HG03558 (cell line): ENCODE results near the gene OSBPL2.

ENCODE experiments used
- ATAC-seq: cut with Tn5 transposase; IDR thresholded peaks from one replicate; pipeline ENCODE4 v1.9.1; 2021; ENCODE audit warnings: moderate number of reproducible peaks; ENCODE audit not compliant: unreplicated experiment; ENCODE audit errors: extremely low read depth

The OSBPL2 gene

DNA sequence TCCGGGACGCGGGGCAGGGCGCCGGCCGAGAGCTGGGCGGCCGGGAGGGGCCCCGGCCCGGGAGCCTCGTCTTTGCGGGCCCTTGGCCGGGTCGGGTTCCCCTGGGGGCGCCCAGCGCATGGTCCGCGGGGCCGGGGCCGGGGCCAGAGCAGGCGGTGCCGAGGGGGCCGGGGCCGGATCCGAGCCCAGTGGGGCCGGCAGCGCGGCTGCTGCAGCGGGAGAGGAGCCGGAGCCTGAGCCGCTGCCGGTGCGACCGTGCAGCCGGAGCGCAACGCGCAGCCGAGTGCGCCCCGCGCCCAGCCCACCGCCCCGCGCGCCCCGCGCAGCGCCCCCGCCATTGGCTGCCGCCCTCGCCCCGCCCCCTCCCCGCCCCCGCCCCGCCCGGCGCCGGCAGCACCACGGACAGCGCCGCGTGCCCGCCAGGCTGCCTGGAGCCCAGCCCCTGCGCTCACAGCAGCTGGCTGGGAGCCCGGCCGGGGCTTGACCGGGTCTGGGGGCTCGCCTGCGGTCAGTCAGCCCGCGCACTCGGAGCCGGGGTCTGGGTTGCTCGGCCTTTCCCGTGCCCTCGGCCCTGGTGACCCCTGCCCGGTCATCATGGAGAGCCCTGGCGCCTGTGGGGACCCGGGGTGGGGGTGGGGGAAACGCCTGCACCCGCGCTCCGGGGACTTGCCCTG lies 18.2 kb upstream of the OSBPL2 start, which contains the start of gene HRH3:
TSS of gene HRH3 (minus strand) at position 287 of the 674 bp plus-strand sequence. CDS start 308 bp downstream, outside the sequence.
- no peak for ATAC-seq

DNA sequence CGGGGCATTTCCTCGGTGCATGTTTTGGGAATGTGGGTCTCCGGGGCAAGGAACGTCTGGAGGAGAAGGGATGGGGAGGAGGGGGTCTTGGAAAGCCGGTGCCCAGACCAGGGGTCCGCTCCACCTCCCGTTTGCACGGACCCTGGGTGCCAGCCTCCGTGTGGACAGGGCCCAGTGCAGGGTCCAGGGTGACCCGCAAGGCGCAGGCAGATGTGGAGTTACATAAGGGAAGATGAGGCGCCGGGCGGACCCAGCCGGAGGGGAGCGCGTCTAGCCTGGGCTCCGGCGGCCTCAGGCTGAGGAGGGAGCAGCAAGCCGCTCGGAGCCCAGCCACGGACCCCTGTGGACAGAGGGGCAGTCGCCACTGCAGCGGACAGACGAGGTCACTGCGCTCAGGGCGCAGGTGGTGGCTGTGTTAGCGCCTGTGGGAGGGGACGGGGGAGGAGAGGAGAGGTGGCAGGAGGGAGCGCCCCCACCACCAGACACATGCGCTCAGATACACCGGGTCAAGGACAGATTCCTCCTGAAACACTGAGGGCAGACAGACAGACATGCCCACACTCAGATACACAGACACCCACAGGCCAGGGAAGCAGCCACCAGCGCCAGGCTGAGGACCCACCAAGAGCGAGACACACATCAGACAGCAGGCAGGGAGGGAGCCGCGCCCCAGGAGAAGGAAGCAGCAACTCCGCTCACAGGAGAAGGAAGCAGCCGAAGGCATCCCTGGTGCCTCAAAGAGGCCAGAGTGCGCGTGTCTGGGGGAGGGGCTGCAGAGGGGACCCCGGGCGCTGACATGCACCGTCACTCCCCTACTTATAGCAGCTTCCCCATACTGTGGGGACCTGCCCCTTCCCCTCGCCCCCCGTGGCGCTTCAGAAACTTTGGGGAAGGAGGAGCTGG lies 17.4 kb upstream of the OSBPL2 start:
- no peak for ATAC-seq

DNA sequence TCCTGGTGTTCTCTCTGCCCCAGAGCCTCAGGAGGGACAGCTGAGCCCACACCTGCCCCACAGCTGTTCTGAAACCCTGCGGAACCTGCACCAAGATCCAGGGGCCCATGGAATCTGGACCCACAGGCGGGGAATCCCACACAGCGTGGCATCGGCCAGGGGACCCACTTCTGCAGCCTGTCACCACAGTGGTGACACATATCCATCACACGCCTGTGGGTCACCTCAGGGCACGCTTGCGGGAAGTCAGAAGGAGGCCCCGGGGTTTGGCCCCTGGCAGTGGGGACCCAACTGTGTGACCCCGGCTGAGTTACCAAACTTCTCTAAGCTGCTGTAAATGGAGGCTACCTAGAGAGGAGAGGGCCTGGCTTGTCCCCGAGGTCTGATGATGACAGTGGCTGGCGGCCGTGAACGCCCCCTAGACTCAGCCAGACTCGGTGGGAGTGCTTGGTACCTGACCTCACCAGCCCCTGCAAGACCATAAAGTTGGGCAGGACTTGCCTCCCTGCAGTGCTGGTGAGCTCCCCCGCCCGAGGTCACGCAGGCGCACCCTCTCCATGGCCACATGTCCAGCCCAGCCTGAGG lies 16.0 kb upstream of the OSBPL2 start:
- ATAC-seq: no peak

DNA sequence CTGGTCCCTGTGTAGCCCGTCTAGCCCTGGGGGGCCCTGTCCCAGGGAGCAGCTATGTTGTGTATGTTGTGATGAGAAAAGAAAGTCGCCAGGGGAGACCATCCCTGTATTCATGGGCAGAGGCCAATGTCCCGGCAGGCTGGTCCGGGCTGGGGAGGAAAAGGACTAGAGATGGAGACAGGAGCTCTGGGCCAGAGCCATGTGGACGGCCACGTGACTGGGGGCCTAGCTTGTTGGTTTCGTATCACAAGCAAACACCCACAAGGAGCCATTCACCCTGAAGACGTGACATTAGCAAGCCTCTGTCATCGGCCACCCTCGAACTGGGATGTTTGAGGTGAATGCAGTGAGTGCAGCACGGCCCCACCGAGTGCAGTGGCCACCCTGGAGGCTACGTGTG lies 15.3 kb upstream of the OSBPL2 start:
- no peak for ATAC-seq

DNA sequence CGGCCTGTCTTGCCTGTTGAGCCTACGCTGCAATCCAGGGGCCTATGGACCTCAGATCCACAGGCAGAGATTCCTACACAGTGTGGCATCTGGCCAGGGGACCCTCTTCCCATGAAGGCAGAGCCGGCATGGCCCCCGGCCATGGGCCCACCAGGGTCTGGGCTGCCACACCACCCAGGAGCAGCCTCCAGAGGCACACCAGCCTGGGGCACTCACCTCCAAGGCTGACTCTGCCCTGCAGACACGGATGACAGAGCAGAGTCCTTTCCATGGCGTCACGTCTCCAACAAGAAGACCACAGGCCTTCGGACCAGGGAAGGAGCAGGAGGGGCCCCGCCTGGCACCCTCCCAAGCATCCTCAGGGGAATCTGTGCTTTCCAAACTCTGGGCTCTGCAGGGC lies 14.8 kb upstream of the OSBPL2 start:
- no peak for ATAC-seq

DNA sequence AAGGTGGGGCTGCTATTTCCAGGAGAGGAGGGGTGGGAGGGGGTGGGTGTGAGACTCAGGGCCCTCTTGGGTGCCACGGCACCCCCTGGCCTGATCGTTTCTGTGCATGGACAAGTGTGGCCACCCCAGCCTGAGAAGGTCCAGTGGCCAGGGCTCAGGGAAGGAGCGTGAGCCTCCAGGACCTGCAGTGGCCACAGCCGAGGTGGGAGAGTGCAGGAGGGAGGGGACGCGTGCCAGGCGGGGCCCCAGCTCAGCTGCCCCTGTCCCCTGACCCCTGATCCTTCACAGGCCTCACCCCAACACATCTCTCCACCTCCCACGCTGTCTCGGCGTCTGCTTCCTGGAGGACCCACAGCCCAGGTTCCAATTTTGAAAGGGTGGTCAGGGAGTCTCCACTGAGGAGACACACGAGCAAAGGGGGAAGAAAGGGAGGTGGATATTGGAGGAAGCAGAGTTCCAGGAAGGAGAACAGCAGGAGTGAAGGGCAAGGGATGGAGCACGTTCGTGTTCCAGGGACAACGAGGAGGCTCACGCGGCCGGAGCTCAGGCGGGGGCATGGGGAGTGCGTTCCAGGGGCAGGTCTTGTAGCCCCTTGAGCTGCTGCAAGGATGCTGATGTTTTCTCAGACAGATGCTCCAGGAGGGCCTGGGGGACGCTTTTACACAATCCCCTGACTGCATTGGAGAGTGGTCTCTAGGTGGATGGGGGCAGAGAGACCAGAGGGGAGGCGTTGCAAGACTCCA lies 14.0 kb upstream of the OSBPL2 start:
- ATAC-seq: no peak

DNA sequence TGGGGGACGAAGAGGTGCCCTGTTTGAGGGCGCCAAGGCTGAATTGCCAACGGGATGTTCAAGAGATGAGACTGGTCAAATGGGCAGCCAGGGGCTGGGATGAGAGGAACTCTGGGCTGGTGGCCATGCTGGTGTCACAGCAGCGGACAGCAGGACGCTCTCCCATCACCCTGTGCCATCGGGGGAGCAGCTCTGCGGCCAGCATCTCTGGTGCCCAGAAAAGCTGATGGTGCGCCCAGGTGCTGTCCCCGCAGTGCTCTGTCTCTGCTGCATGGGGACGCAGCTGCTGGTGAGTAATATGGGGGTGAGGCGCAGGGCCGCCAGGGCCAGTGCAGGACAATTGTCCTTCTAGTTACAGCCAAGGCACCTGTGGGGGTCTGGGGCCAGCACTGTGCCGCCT lies 13.3 kb upstream of the OSBPL2 start:
- ATAC-seq: no peak

DNA sequence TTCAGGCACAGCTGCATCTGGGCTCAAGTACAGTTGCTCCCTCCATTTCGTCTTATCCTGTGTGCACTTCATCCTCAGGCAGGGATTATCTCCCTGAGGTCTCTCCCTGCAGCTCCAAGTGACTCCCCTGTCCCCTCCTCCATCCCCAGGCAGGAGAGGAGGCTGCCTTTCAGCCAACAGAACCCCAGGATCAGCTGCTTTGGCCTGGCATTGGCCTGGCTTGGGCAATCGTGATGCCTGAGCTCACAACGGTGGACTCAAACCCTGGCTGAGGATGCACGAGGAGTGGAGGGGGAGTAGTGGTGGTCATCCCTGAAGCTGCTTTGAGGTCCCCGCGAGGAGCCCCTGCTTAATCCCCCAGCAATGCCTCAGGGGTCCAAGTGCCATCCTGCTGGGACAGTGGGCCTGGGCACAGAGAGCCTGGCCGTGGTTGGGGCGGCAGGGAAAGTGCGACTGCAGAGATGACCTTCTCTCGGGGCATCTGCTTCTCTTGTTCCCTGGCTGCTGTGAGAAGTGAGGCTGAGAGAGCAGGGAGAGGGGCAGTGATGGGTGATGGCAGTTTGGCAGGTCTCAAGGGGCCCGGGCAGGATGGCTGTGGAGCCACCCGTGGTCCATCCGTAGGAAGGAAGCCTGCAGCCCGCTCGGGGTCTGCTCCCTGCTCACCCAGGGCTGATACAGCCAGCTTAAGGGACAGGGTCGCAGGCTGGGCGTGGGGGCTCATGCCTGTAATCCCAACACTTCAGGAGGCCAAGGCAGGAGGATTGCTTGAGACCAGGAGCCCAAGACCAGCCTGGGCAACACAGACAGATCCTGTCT lies 12.3 kb upstream of the OSBPL2 start:
- ATAC-seq: no peak

DNA sequence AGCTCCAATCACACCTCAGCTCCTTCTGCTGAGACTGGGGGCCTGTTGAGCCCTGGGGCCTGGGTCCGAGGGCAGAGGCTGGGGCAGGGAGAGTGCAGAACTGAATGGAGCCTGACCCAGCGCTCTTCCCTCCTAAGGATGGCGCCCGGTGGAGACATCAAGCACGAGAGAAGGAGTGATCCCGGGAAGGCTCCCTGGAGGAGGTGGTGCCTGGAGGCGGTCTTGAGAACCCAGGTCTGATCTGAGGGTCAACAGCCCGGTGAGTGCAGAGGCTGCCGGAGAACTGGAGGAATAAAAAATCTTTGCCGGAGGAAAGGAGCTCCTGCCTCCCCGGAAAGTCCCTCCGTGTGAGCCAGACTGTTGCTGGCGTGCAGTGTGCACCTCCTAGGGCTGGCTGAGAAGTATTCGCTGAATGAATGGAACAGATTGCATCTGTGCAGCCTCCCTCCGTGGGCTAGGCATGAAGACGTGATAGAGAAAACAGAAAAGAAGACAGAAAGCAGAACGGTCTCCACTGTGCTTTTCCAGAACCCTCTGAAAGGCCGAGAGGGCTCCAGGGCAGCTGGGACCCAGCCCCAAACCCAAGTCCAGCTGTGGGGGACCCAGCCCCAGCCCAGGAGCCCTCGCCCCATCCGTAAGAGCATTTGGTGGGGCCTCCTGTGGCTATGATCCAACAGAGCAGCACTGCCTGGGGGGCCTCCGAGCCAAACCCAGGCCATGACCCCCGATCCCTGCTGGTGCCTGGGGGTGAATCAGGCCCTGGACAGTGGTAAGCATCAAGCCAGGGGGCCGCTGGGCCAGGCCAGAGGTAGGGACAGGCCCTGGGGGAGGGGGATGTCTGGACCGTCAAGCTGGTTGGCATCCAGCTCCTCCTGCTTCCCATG lies 11.4 kb upstream of the OSBPL2 start:
- ATAC-seq: no peak

DNA sequence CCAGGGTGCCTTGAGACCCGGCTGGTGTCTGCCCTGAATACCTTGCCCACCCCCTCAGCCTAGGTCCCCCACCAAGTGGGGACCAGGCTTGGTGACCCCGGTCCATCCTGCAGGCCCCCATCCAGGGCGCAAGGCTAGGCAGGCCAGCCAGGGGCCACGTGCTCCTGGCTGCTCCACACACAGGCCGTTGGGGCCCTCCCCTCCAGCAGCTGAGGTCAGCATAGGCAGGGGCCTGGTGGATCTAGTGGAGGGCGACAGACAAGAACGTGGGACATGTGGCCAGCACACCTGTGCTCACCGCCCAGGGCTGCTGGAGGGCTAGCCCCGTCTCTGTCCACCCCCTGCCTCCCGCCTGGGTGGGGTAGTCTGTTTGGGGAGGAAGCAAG lies 10.7 kb upstream of the OSBPL2 start:
- no peak for ATAC-seq

DNA sequence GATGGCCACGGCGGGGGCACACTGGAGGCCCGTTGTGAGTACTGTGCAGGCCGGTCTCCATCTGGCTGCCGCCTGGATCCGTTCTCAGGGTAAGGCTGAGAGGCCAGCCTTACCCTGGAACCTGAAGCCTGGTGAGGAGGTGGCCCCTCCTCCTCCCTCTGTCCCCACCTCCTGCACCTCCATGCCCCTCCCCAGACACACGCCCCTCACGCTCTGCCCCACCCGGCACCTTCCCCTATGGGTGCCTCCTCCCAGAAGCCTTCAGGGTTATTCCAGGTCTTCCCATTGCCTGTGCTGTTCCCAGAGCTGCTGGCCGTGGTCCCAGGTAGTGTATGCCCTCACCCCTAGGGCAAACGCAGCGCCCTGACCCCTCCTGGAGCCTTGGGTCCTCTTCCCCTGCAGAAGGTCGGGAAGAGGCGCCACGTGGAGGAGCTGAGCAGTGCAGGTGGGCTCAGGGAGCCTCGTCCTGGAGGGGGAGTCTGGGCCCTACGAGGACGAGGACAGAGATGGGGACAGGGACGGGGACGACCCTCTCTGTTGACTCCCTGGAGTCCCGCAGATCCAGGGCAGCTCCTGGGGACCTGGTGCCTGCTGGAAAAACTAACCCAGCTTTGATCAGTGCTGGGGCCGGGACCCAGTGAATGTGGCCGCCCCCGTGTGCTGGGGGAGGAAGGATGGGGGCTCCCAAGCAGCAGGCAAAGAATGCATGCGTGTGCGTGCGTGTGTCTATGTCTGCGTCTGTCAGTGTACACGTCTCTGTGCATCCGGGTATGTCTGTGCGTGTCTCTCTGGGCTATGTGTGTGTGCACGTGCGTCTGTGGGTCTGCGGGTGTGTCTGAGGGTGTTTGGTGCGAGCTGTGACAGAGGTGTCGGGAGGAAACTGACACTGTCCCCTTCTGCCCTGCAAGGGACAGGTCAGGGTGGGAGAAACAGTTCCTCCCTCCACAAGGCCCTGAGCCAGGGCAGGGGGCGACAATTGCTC lies 10.1 kb upstream of the OSBPL2 start:
- no peak for ATAC-seq

DNA sequence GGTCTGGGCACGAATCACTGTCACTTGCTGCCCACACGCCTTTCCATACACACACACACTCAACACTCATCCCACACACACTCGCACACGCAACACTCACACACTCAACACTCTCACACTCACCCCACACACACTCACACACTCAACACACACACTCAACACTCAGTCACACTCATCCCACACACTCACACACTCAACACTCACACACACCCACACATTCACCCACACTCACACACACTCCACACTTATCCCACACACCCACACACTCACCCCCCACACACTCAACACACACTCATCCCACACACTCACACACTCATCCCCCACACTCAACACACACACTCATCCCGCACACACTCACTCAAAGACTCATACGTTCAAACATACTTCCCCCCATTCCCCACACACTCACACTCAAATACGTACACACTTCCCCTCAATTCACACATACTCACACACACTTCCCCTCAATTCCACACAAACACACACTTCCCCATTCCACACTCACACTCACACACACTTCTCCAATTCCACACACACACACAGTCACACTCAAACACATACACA lies 9.3 kb upstream of the OSBPL2 start:
- no peak for ATAC-seq

DNA sequence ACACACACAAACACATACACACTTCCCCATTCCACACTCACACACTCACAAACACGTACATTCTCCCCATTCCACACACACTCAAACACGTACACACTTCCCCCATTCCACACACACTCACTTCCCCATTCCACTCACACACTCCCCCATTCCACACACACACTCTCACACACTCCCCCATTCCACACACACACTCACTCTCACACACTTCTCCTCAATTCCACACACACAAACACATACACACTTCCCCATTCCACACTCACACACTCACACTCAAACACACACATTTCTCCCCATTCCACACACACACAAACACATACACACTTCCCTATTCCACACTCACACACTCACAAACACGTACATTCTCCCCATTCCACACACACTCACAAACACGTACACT lies 8.7 kb upstream of the OSBPL2 start:
- no peak for ATAC-seq

DNA sequence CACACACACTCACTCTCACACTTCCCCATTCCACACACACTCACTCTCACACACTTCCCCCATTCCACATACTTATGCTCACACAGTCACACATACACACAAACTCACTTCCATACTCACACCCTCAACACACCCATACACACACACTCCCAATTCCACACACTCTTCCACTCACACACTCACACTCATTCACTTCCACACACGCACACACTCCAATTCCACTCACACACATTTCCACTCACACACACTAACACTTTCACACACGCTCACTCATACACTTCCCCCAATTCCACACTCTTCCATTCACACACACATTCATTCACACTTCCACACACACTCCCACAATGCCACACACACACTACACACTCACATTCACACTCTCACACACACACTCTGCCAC lies 8.0 kb upstream of the OSBPL2 start:
- ATAC-seq: no peak

DNA sequence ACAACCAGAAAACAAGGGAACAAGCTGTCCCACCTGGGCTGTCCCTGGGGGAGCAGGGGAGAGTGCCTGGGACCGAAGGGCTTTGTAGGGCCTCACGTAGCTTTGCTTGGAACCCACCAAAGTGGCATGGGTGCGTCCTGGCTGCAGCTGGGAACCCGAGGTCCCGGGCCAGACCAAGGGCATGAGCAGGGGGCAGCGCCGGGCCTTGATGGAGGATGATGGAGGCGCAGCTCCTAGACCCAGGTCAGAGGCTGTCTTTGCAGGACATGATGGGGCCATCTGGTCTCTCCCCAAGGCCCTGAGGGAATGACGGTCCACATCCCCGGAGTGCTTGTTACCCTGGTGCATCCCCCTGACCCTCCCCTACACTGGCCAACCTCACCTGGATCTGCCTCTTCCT lies 7.6 kb upstream of the OSBPL2 start:
- no peak for ATAC-seq

DNA sequence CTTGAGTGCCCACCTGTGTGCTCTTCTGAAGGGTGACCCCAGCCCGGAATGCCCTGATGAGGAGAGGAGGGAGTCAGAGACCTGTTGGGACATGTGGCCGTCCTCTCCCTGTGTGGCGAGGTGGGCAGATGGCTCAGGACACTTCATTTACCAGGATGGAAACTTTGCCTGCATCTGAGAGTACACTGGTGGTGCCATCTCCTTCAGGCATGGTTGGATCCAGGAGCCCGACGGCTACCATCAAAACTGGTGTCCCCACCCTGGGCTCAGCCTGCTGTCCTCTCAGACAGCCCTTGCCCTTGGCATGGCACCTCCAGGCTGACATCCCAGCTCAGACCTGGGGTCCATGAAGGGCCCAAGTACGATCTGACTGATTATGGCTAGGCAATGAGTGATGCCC lies 7.0 kb upstream of the OSBPL2 start:
- ATAC-seq: no peak

DNA sequence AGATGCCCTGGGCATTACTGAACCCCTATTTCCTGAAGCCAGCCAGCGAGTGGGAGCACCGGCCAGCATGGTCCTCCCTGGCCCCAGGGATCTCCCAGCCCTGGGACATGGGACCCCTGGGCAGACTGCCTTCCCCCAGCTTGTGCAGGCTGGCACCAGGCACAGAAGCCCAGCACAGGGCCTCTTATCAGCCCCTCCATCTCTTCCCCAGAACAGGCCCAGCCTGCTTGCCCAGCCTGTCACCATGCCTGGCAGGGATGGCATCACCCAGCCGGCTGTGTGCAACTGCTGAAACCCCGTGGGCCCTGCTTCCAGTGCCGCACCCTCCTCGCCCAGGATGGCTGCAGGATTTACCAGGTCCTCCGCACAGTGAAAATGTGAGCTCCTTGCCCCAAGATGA lies 6.1 kb upstream of the OSBPL2 start:
- no peak for ATAC-seq
